NCI-H82 (cell line): ENCODE data around the gene SMIM1.

Experiments used
- DNase-seq: peaks from one replicate; lab custom pipeline; 2025; lab: John Stamatoyannopoulos, UW

Gene SMIM1

DNA sequence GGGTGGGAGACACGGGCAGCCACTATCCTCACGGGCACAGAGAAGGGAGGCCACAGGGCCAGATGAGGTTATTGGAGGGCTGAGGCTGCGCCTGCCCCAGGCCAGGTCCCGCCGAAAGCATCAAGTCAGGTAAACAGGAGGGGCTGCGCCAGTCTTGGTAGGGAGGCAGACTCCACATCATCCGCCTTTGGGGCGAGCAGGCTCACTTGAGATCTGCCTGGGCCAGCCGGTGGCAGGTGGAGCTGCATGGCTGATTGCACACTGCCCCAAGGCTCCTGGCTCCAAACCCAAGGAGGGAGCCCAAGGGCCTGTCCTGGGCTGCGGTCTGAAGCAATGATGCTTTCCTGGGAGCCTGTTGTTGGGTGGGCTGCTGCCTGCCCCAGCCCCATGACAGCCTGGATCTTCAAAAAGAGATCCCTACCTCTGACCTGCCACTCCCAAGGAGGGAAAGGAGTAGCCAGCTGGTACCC lies 4.6 kb downstream of the SMIM1 start:
- DNase-seq = no peak

DNA sequence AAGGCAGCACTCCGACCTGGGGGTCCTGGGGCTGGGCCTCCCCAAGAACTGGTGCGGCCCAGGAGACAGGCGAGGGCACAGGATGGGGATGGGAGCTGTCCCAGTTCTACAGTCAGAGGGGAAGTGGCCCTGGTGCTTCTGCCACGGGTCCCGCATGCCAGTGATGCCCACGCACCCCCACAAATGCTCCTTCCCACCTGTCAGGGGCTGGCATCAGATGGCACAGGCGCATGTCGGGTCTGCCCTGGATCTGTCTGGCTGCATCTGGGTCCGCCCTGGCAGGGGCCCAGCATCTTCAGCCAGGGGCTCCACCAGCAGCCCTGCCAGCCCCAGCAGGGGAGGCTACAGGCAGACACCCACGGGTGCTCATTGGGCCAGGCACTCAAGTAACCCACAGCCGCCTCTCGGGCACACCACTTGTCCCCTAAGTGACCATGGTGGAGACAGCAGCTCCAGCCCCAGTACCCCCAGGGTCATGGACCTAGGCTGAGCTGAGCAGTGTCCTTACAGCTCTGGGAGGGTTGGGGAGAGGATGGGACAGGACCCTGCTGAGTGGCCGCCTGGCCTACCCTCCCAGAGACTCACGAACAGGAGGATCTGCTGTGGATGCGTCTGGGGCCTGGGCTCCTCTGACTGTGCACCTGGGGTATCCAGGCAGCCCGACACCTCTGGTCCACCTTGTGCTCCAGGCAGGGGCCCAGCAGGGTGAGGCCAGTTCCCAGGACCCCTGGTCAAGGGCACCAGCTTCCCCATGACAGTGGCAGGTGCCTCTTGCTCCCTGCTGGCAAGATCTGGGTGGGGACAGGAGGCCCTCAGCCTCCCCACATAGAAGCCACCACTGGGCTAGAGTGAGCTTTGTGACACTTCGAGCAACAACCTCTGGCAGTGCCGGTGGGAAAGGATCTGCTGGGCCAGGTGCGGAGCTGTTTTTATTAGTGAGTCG lies 5.4 kb downstream of the SMIM1 start:
- DNase-seq = no peak

- DNase-seq = no peak
Observed at GRCh38 chr1:3778590-3779264, 6.2 kb downstream of the SMIM1 start.

GRCh38 chr1:3779265-3779911 lies 6.8 kb downstream of the SMIM1 start:
- DNase-seq = no peak

DNA sequence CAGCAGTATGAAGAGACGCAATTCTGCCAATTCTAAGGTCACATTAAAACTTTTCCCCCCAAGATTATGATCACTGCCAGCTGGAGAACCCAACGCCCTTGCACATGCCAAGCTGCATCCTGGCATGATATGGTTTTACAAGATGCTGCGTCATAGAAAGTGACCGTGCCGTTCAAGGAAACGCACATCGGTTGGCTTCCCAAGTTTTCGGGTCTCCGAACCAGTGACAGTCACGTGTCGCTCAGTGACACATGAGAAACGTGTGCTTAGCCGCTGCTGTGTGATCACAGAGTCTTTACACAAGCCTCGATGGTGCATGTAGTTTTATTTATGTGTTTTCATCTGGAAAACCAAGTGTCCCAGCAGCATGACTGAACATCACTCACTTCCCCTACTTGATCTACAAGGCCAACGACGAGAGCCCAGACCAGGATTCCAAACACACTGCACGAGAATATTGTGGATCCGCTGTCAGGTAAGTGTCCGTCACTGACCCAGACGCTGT lies 7.4 kb downstream of the SMIM1 start:
- no peak for DNase-seq

GRCh38 chr1:3780901-3781300 lies 8.4 kb downstream of the SMIM1 start:
- no peak for DNase-seq

GRCh38 chr1:3783651-3784474 lies 11.3 kb downstream of the SMIM1 start:
- DNase-seq = no peak

- no peak for DNase-seq
Observed at GRCh38 chr1:3785045-3785444, 12.5 kb downstream of the SMIM1 start.

DNA sequence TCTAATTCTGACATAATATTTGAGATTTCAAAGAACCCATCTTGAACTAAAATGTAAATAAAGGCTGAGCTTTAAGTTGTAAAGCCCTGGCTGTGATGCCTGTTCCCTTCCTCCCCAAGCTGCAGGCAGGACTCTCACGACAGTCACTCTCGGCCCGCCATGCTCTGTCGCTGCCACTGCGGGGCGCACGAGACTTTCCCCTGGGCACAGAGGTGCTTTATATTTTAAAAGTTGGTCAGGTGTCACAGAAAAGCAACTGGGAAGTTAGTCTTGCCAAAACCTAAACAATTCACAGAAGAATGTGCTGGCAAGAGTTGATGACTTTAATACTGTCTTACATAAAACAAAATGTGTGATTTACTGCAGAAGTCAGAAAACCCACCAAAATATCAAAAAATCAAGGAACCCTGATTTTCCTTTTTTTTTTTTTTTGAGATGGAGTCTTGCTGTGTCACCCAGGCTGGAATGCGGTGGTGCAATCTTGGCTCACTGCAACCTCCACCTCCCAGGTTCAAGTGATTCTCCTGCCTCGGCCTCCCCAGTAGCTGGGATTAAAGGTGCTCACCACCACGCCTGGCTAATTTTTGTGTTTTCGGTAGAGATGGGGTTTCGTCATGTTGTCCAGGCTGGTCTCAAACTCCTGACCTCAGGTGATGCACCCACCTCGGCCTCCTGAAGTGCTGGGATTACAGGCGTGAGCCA lies 13.1 kb downstream of the SMIM1 start:
- peak; percentile 30 for DNase-seq

- DNase-seq = no peak
Observed at GRCh38 chr1:3786468-3787348, 14.2 kb downstream of the SMIM1 start.

- no peak for DNase-seq
Observed at GRCh38 chr1:3787349-3787715, 14.8 kb downstream of the SMIM1 start.

DNA sequence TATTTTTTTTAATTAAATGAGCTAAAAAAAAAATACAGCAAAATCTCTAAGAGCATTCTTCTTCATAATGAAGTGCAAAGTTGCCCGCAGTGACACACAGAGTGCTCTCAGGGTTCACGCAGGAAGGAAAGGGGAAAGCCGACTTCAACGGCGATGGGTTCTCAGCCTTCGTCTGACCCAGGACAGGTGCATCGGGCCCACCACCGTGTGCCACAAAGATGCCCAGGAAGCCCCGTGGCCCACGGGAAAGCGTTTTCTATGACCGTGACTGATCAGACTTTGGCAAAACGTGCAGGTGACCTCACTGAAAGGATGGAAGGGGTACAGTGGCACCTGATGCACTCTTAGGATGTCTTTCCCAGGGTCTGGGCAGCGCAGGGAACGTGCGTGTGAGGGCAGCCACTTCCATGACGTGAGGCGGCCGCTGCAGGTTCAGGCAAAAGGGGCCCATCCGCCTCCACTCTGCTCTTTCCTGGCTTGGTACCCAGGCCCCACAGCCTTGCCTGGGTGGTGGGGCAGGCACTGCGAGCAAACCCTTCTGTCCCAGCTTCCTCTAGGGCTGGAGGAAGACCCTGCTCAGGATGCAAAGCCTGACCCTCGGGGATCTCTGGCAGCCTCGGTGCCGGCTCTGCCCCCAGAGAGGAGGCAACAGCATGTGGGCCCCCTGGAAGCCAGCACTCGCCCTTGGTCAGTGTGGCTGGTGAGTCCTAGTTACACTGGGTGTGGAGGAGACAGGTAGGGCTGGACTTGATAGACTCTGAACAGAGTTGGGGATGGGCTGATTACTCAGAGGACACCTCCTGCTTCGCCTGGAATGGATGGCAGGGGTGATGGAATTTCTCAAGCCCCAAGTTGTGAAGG lies 15.4 kb downstream of the SMIM1 start:
- DNase-seq = no peak

DNA sequence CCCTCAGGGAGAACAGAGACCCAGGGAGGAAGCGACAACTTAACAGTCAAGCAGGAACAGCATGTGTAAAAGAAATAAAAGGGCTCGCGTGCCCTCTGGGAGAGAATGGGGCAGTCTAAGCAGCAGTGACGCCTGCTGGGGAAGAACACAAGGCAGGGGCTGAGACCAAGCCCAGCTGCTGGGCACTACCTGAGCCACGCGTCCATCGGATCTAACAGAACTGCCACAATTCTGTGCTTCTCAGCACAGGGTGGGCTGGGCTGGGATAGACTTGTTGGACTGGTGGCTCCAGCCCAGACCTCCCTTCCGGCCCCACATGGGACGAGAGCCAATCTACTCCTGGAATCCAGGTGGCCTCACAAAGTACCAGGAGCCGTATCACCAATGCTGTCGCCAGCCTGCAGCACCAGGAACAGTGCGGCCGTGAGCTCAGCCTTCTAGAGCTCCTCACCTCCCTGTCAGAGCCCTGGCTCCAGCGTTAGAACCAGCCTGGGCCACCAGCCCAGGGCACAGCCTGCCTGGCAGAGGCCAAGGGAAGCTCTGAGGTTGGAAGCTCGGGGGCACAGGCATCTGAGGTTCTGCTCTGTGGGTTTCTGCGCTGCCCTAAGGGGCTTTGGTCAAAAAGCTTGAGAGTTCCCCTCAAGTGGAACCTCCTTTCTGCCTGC lies 16.3 kb downstream of the SMIM1 start:
- DNase-seq = no peak

- DNase-seq = no peak
Observed at GRCh38 chr1:3789421-3790300, 17.1 kb downstream of the SMIM1 start.

DNA sequence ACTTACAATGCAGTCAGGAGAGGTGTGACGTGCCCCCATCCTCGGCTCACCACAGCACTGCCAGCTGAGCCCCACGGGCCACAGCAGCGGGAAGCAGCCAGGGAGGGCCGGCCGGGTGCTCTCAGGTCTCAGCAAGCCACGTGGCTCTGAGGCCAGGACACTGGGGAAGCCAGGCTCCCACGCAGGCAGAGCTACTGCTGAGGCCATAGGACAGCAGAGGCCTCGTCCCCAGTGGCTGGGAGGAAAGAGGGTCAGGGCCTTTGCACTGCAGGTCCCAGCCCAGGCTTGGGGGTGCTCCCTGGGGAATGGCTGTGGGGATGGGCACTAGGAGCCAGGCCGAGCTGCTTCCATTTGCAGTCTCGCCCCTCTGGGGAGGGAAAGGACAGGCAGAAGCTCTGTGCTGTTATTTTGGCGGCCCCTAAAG lies 18.0 kb downstream of the SMIM1 start:
- no peak for DNase-seq

DNA sequence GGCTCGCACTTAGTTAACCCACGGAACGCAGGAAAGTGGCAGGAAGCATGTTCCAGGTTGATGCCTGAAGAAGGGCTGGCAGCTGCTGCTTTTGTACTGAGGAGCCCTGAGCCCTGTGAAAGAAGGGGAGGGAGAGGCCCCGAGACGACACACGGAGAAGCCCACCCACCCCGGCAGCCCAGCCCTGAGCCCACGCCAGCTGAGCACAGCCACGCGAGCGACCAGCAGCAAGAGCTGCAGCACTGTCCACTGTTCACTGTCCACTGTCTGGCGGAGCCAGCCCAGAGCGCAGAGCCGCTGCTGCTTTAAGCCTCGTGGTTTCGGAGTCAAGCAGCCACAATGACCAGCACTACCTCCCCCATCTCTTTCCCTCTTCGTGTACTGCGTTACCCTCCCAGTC lies 18.4 kb downstream of the SMIM1 start:
- DNase-seq = no peak

DNA sequence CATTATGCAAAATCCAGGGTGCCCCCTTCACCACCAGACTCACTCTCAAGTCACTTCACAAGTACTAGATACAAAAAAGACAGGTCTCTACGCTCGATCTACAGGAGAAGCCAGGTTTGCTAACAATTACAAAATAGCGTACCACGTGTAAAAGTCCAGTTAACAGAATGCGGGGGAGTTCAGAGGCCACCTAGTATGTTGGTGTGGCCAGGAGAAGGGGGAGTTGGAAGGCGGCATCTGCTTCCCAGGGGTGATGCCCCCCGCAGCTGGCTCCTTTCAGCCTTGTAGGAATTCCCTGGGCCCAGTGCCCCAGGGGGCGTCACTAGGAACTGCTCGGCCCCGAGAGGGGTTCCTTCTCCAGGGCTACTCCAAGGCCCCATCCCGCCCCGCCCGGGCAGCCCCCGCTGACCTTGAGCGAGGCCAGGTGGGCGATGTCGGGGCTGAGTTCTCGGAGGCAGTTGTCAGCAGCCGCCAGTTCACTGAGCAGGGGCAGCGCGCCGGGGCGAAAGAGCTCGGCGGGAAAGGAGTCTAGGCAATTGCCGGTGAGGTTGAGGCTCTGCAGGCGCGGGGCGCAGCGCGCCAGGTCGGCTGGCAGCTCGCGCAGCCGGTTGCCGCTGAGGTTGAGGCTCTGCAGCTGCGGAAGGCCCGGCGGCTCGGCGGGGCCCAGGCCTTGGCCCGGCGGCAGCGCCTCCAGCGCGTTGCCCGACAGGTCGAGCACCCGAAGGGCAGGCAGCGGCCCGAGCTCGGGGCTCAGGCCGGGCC lies 23.1 kb downstream of the SMIM1 start:
- DNase-seq = no peak
